Esophagus muscularis mucosa (tissue), 4 donors: ENCODE measurements around the gene ST8SIA4. TPM values are rescaled to one million over a fixed set of nuclear protein-coding genes. Genes with fewer than 3 reads are reported as not detected.
A peak's percentile ranks its signal among the peaks of the same experiment; 100 is the strongest.

Experiments
- DNase-seq: peaks from one replicate; pipeline ENCODE4 v3.0.0-alpha.2; 2017; ENCODE audit errors: extremely low spot score
- H3K27ac ChIP-seq, 4 donors: fragments of 200-600 bp; sonication (generic); replicated peaks in 1 of 4; 1 replicate in 3 of 4; 2 replicates in 1 of 4; pipeline ENCODE4 v1.5.1; 2016 to 2019; ENCODE audit warnings: mild to moderate bottlenecking in 1 of 4
- H3K27me3 ChIP-seq, 4 donors: fragments of 200-600 bp; sonication (generic); one replicate each; pipeline versions ENCODE4 v1.5.1 to v1.6.0; 2016 to 2019
- H3K36me3 ChIP-seq, 4 donors: fragments of 200-600 bp; sonication (generic); one replicate each; pipeline ENCODE4 v1.5.1; 2016 to 2019
- H3K4me1 ChIP-seq, 4 donors: fragments of 200-600 bp; sonication (generic); one replicate each; pipeline ENCODE4 v1.5.1; 2016 to 2019
- H3K4me3 ChIP-seq, 4 donors: fragments of 200-600 bp; sonication (generic); 1 replicate in 2 of 4; 2 replicates in 2 of 4; pipeline ENCODE4 v1.5.1; 2016 to 2019; ENCODE audit warnings: mild to moderate bottlenecking in 4 of 4, moderate library complexity in 1 of 4
- H3K9me3 ChIP-seq, 4 donors: fragments of 200-600 bp; sonication (generic); 1 replicate in 3 of 4; 2 replicates in 1 of 4; pipeline ENCODE4 v1.5.1; 2016 to 2019
- EP300 ChIP-seq: sonication (generic); formaldehyde crosslinking; IDR thresholded peaks from one replicate; pipeline ENCODE4 v1.6.1; 2017; ENCODE audit warnings: antibody characterized with exemption
- POLR2A ChIP-seq: fragments of 450-650 bp; IDR thresholded peaks from one replicate; pipeline ENCODE4 v1.6.1; 2017; ENCODE audit warnings: antibody characterized with exemption, moderate library complexity, mild to moderate bottlenecking, low read depth
- POLR2AphosphoS5 ChIP-seq, 2 donors: sonication (generic); formaldehyde crosslinking; IDR thresholded peaks; one replicate each; pipeline ENCODE4 v1.6.1; 2017; ENCODE audit warnings: antibody characterized with exemption in 2 of 2
- WGBS: methylation state at CpG from one replicate; pipeline ENCODE4 v1.1.5; 2018; 5-methylcytosine and 5-hydroxymethylcytosine counted together
- intact Hi-C: fragments of 100-400 bp; cut with DNase I; formaldehyde crosslinking; loops from one replicate; pipeline ENCODE4 v1.15.1; 2023
- total RNA-seq, 4 donors: library from RNA; depleted of rRNA; stranded (reverse); fragments of >200 nt; gene quantifications; one replicate each; pipeline versions ENCODE4 v1.1.0 to v1.2.1, GENCODE V29; 2016
- TF ChIP-seq, protein P1 (sequence below), 3 experiments: fragments of 200-600 bp in 2 of 3; fragments of 450-650 bp in 1 of 3; sonication (generic) in 2 of 3; IDR thresholded peaks; one replicate each; pipeline ENCODE4 v1.5.1; 2017 to 2019; ENCODE audit warnings: antibody characterized with exemption in 3 of 3, mild to moderate bottlenecking in 2 of 3, moderate library complexity in 1 of 3

Gene ST8SIA4
- total RNA-seq, 4 donors from 2014 or later: 1.5 to 3.3 (median 2.5) TPM

DNA sequence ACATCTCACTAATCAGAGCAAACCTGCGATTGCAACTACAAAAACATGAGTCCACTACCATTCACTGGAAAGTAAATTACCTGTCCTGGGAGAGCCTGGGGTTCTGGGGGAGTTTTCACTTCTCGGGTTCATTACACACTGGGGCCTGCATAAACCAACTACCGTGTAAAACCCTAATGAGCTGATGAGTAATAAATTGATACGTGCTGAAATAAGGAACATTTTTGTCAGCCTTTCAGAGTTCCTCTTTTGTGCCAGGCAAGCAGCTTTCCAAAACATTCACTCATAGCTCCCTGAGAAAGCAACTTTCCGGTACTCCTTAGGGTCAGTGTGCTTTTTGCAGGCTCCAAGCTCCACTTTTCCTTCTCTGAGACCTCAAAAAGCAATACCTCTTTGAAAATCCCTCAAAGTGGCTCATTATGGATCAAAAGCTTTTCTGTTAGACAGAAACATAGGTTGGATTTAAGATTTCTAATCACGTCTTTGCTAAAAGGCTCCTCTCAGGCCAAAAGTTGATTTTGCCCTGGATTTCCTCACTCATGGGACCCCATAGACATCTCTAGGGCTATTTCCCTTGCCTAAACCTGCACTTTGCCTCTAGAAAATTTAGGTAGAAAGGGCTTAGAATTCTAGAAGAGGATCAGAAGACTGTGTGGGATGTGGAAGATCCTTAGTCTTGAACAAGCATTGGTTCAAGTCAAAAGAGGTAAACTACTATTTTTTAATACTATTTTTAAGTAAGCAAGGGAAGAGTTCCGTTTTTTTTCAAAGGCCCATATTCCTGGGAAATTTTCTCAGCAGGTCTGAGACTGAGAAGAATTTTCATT lies 74.8 kb downstream of the ST8SIA4 start:
- Histone ChIP-seq H3K9me3 (no peaks in the 10 kb centered on the region), H3K27ac (peak overlapping the region in 2 of 4 donors; percentile 20 to 30), H3K27me3 (no peaks in the 10 kb centered on the region), H3K36me3 (no peaks in the 10 kb centered on the region), H3K4me3 (no peak overlapping the region), H3K4me1 (peaks cover 0 to 13% (median 4%) of the 10 kb centered on the region in 4 donors)
- no peak for TF ChIP-seq EP300
- TF ChIP-seq POLR2A: no peak
- TF ChIP-seq POLR2AphosphoS5 (IDR thresholded peaks at IDR 0.05): no peak
- TF ChIP-seq, protein P1, sequence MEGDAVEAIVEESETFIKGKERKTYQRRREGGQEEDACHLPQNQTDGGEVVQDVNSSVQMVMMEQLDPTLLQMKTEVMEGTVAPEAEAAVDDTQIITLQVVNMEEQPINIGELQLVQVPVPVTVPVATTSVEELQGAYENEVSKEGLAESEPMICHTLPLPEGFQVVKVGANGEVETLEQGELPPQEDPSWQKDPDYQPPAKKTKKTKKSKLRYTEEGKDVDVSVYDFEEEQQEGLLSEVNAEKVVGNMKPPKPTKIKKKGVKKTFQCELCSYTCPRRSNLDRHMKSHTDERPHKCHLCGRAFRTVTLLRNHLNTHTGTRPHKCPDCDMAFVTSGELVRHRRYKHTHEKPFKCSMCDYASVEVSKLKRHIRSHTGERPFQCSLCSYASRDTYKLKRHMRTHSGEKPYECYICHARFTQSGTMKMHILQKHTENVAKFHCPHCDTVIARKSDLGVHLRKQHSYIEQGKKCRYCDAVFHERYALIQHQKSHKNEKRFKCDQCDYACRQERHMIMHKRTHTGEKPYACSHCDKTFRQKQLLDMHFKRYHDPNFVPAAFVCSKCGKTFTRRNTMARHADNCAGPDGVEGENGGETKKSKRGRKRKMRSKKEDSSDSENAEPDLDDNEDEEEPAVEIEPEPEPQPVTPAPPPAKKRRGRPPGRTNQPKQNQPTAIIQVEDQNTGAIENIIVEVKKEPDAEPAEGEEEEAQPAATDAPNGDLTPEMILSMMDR (IDR thresholded peaks at IDR 0.05): no peak
- intact Hi-C loops: no loop called here
- 49% methylated on average over 7 of the region's 7 CpGs for WGBS
- DNase-seq: no peak

DNA sequence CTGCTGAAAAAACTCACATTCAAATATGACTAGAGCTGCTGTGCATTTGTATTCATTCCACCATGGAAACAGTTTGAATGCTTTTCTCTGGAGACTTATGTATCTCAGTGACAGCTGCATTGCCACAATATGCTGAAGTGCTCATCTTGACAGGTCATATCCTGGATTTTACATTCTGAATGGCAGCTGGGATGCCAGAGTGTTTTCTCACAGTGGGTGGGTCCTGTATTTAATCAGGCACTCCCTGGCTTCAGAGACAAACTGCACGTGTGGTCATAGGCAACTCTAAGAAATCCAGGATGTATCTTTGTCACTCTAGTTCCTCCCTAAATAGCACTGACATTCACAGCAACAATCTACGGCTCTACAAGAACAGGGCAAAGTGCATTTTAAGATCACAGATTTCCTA lies 75.6 kb downstream of the ST8SIA4 start:
- Histone ChIP-seq H3K4me3 (no peak overlapping the region), H3K27ac (no peak overlapping the region), H3K27me3 (no peaks in the 10 kb centered on the region), H3K4me1 (peaks cover 0 to 13% (median 4%) of the 10 kb centered on the region in 4 donors), H3K9me3 (no peaks in the 10 kb centered on the region), H3K36me3 (no peaks in the 10 kb centered on the region)
- DNase-seq: no peak
- 25% methylated on average over 2 of the region's 2 CpGs for WGBS
- TF ChIP-seq POLR2AphosphoS5 (IDR thresholded peaks at IDR 0.05) (no peak), POLR2A (no peak), EP300 (no peak)
- TF ChIP-seq, protein P1 (IDR thresholded peaks at IDR 0.05): no peak
- intact Hi-C loops: no loop called here

- no peaks in the 10 kb centered on the region for H3K9me3 ChIP-seq
- H3K36me3 ChIP-seq: no peaks in the 10 kb centered on the region
- H3K27ac ChIP-seq: no peak overlapping the region
- peaks cover 0 to 13% (median 4%) of the 10 kb centered on the region in 4 donors for H3K4me1 ChIP-seq
- TF ChIP-seq, protein P1 (IDR thresholded peaks at IDR 0.05): no peak
- no peaks in the 10 kb centered on the region for H3K27me3 ChIP-seq
- intact Hi-C loops: no loop called here
- no peak overlapping the region for H3K4me3 ChIP-seq
- 59% methylated on average over 2 of the region's 2 CpGs for WGBS
- no peak for DNase-seq
Measured at GRCh38 chr5:100826133-100826532, 76.9 kb downstream of the ST8SIA4 start.

GRCh38 chr5:100824635-100825034 lies 78.4 kb downstream of the ST8SIA4 start:
- Histone ChIP-seq H3K4me3 (no peak overlapping the region), H3K27me3 (no peaks in the 10 kb centered on the region), H3K36me3 (no peaks in the 10 kb centered on the region), H3K4me1 (peaks cover 0 to 13% (median 4%) of the 10 kb centered on the region in 4 donors), H3K9me3 (no peaks in the 10 kb centered on the region), H3K27ac (no peak overlapping the region)
- intact Hi-C loops: no loop called here
- no peak for DNase-seq
- no peak for TF ChIP-seq POLR2AphosphoS5 (IDR thresholded peaks at IDR 0.05)
- TF ChIP-seq, protein P1 (IDR thresholded peaks at IDR 0.05): no peak
- no peak for TF ChIP-seq POLR2A
- TF ChIP-seq EP300: no peak

DNA sequence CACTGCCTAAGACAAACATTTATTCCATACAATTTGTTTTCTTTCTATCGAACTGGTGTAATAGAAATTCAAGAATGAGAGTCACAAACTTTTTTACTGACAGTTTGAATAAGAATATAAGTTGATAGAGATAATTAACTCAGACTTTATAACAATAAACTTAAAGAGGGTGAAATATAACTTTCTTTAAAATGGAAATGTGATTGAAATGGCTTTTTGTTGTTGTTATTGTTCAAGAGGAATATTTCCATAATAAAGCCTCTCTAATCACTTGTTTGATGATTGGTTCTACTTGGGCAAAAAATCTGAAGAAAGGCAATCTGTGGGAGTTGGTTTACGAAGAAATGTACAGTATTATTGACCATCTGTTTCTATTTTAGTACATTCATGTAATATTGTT lies 79.3 kb downstream of the ST8SIA4 start:
- Histone ChIP-seq H3K27ac (no peak overlapping the region), H3K4me1 (peaks cover 0 to 13% (median 4%) of the 10 kb centered on the region in 4 donors), H3K36me3 (no peaks in the 10 kb centered on the region), H3K9me3 (no peaks in the 10 kb centered on the region), H3K4me3 (no peak overlapping the region), H3K27me3 (no peaks in the 10 kb centered on the region)
- intact Hi-C loops: no loop called here
- no peak for TF ChIP-seq EP300
- TF ChIP-seq, protein P1 (IDR thresholded peaks at IDR 0.05): no peak
- TF ChIP-seq POLR2AphosphoS5 (IDR thresholded peaks at IDR 0.05): no peak
- TF ChIP-seq POLR2A: no peak
- 82% methylated on average over 2 of the region's 2 CpGs for WGBS
- DNase-seq: no peak
